GM23248 (cell line): ENCODE data around the gene DHH. TPM values are rescaled to one million over a fixed set of nuclear protein-coding genes. Genes with fewer than 3 reads are reported as not detected.

ENCODE experiments used
- DNase-seq: peaks from one replicate; pipeline ENCODE4 v3.0.0-alpha.2; 2015
- H2AFZ ChIP-seq: fragments of 200-600 bp; sonication (generic); 2 replicates; pipeline ENCODE4 v1.6.1; 2016; ENCODE audit warnings: antibody characterized with exemption
- H3F3A ChIP-seq: fragments of 200-600 bp; sonication (generic); 2 replicates; pipeline ENCODE4 v1.6.1; 2016; ENCODE audit warnings: mild to moderate bottlenecking, antibody characterized with exemption, mixed run types; ENCODE audit not compliant: insufficient read depth
- H3K27ac ChIP-seq: fragments of 200-600 bp; sonication (generic); 2 replicates; pipeline ENCODE4 v1.5.1; 2016; ENCODE audit warnings: mild to moderate bottlenecking
- H3K27me3 ChIP-seq: fragments of 200-600 bp; sonication (generic); replicated peaks from 2 replicates; pipeline ENCODE4 v1.6.1; 2016; ENCODE audit warnings: mild to moderate bottlenecking; ENCODE audit not compliant: insufficient read depth
- H3K36me3 ChIP-seq: fragments of 200-600 bp; sonication (generic); 2 replicates; pipeline ENCODE4 v1.6.1; 2016; ENCODE audit warnings: low read depth, mild to moderate bottlenecking
- H3K4me1 ChIP-seq: fragments of 200-600 bp; sonication (generic); 2 replicates; pipeline ENCODE4 v1.6.1; 2016; ENCODE audit warnings: mild to moderate bottlenecking; ENCODE audit not compliant: insufficient read depth
- H3K4me2 ChIP-seq: fragments of 200-600 bp; sonication (generic); one replicate; pipeline ENCODE4 v1.6.1; 2016; ENCODE audit warnings: mild to moderate bottlenecking; ENCODE audit not compliant: unreplicated experiment
- H3K4me3 ChIP-seq: fragments of 200-600 bp; sonication (generic); 2 replicates; pipeline ENCODE4 v1.5.1; 2016; ENCODE audit warnings: mild to moderate bottlenecking
- H3K79me2 ChIP-seq: fragments of 200-600 bp; sonication (generic); 2 replicates; pipeline ENCODE4 v1.6.1; 2016; ENCODE audit warnings: mild to moderate bottlenecking; ENCODE audit not compliant: insufficient read depth
- H3K9ac ChIP-seq: fragments of 200-600 bp; sonication (generic); 2 replicates; pipeline ENCODE4 v1.6.1; 2016; ENCODE audit warnings: mild to moderate bottlenecking
- H3K9me2 ChIP-seq: fragments of 200-600 bp; sonication (generic); 2 replicates; pipeline ENCODE4 v1.6.1; 2016; ENCODE audit warnings: mixed run types, mild to moderate bottlenecking, moderate library complexity; ENCODE audit not compliant: insufficient read depth
- H3K9me3 ChIP-seq: fragments of 200-600 bp; sonication (generic); one replicate; pipeline ENCODE4 v1.6.1; 2017; ENCODE audit warnings: low read depth
- H4K20me1 ChIP-seq: fragments of 200-600 bp; sonication (generic); 2 replicates; pipeline ENCODE4 v1.6.0; 2016; ENCODE audit not compliant: insufficient read depth
- EZH2 ChIP-seq: fragments of 200-600 bp; sonication (generic); IDR thresholded peaks from 2 replicates; pipeline ENCODE4 v1.6.1; 2018; ENCODE audit warnings: antibody characterized with exemption, mild to moderate bottlenecking; ENCODE audit not compliant: insufficient read depth, poor library complexity, severe bottlenecking
- EZH2phosphoT487 ChIP-seq: fragments of 200-600 bp; sonication (generic); IDR thresholded peaks from 2 replicates; pipeline ENCODE4 v1.6.1; 2018; ENCODE audit warnings: antibody characterized with exemption, moderate library complexity, mild to moderate bottlenecking, low read depth; ENCODE audit not compliant: insufficient read depth
- WGBS, 2 experiments: methylation state at CpG; one replicate each; pipeline ENCODE4 v1.1.6; 2015 to 2017; ENCODE audit warnings: low lambda C conversion rate in 2 of 2, low coverage in 1 of 2; ENCODE audit errors: missing lambda C conversion rate in 2 of 2; 5-methylcytosine and 5-hydroxymethylcytosine counted together
- in situ Hi-C: fragments of 300-500 bp; cut with MboI; formaldehyde crosslinking; loops from 2 replicates; pipeline ENCODE4 v1.15.0; 2020
- polyA plus RNA-seq: library from polyadenylated mRNA; unstranded; fragments of >200 nt; fragmentation: Nextera tagmentation; extraction: Ambion mirVana; gene quantifications from 2 replicates; pipeline ENCODE4 v1.2.1, GENCODE V29; 2016
- total RNA-seq: library from RNA; depleted of rRNA; stranded (reverse); fragments of >200 nt; shearing (Covaris generic); gene quantifications from 2 replicates; pipeline ENCODE4 v1.2.3, GENCODE V29; 2014

The DHH gene
- total and polyA plus RNA-seq, 2 experiments from 2014 or later: not detected

DNA sequence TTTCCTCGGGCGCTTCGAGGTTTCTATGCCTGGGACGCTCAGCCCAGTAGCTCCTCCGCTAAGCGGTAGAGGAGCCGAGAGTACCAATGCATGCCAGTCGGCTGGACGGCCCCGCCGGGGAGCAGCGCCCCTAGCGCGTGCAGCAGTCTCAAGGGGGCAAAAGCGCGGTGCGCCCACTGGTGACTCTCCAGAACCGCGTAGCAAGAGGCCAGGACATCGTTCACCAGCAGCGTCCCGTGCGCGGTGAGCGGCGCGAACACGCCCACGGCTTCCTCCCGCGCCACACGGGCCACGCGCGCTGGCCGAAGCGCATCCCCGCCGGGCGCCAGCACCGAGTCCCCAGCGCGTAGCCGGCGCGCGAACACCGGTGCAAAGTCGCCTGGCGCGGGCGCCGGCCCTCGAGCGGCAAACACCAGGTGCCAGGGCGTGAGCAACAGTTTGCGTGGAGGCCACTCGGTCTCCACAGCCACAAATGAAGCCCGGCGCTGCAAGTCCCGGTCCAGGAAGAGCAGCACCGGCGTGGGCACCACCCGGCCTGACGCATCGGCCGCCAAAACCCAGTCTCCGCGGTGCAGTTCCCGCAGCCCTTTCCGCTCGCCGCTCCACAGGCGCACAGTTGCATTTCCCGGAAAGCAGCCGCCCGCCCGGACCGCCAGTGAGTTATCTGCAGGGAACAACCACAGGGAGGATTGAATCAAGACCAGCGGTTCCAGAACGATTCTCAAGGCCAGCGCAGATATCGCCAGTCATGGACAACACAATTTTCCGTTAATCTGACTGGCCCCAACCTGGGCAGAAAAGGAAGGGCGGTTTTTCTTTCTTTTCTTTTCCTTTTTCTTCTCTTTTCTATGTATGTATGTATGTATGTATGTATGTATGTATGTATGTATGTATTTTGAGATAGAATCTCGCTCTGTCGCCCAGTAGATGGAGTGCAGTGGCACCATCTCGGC lies 4.5 kb downstream of the DHH start:
- no peak for TF ChIP-seq EZH2phosphoT487
- TF ChIP-seq EZH2: no peak
- Histone ChIP-seq H3K9me2 (no peaks in the 10 kb centered on the region), H3K9me3 (no peaks in the 10 kb centered on the region), H3K4me1 (peaks cover 23% of the 10 kb centered on the region; the same call in 1 of the 2 replicates), H3F3A (peaks cover 15% of the 10 kb centered on the region), H3K4me3 (peak overlapping the region; percentile 61), H3K79me2 (no peaks in the 10 kb centered on the region), H3K27ac (no peak overlapping the region), H3K4me2 (peak overlapping the region; percentile 87), H4K20me1 (no peaks in the 10 kb centered on the region), H2AFZ (peak overlapping the region; percentile 75), H3K36me3 (no peaks in the 10 kb centered on the region), H3K9ac (no peak overlapping the region), H3K27me3 (peaks cover 14% of the 10 kb centered on the region)
- peak; percentile 73 for DNase-seq
- in situ Hi-C loops: loop anchor here (10.0 kb wide), 1 partner anchor 145 kb away; no protein-coding TSS in a partner anchor
- WGBS, 2 experiments: 2 to 3% methylated on average over 82 to 87 of the region's 88 CpGs

DNA sequence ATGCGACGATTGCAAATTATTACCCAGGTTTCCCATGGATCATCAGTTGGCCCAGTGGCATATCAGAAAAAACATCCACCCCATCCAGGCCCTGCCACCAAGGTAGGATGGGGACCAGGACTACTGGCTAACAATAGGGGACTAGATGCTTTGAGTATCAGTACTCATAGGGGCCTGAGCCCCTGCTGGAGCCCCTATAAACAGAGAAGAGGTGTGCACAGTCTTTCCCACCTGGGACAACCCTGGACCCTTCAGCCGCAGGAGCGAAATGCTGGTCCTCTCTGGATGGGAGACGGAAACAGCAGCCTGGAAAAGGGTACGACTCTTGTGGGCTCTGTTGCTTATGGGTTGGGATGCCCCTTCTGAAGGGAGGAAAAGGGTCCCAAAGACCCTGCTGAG lies 5.7 kb downstream of the DHH start:
- DNase-seq: no peak
- Histone ChIP-seq H2AFZ (no peak overlapping the region), H3K79me2 (no peaks in the 10 kb centered on the region), H3K36me3 (no peaks in the 10 kb centered on the region), H3K9me2 (no peaks in the 10 kb centered on the region), H3K27ac (no peak overlapping the region), H3K9ac (no peak overlapping the region), H4K20me1 (no peaks in the 10 kb centered on the region), H3K4me3 (no peak overlapping the region), H3F3A (peaks cover 13% of the 10 kb centered on the region), H3K9me3 (no peaks in the 10 kb centered on the region), H3K4me2 (no peak overlapping the region), H3K27me3 (peaks cover 9% of the 10 kb centered on the region; the same call in 1 of the 2 replicates), H3K4me1 (peaks cover 19% of the 10 kb centered on the region; the same call in 1 of the 2 replicates)
- in situ Hi-C loops: no loop called here
- WGBS, 2 experiments: 51 to 52% methylated on average over 6 of the region's 6 CpGs
- no peak for TF ChIP-seq EZH2
- TF ChIP-seq EZH2phosphoT487: no peak

DNA sequence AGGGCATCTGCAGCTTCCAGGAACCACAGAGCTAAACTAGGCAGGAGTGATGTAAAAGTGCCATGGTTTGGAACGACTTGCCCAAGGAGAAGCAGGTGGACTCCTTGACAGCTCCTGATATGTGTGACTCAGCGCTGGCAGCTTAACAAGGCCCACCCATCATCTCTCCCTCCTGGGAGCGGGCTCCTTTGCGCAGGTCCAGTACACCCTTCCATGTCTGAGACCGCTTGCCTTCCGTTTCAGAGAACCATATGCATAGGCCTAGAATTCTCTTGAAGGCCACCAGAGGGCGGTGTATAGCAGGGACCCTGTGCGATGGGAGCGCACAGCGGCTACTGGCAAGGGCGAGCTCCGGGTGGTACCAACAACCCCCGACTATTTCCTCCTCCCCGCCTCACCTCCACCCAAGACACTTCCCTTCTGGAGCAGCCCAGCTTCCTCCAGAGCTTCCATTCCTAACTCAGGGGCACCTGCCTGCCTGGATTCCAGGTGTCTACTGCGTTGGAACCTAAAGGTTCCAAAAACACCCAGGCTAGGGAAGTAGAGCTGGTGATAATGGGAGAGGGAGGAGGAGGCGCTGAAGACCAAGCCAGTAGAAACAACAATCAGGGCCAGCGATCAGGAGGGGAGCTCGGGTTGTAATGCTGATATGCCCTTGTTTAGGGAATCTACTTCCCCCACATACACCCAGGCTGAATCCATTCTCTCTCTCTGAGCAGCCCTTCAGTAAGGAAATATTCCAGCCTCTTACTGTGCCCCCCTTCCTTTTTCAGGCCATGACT lies 6.3 kb downstream of the DHH start:
- Histone ChIP-seq H3K4me1 (peaks cover 19% of the 10 kb centered on the region; the same call in 1 of the 2 replicates), H3K27me3 (0 out of 2 replicates have a peak, but pooled peaks cover 3% of the 10 kb centered on the region), H3K36me3 (no peaks in the 10 kb centered on the region), H3K9me3 (no peaks in the 10 kb centered on the region), H3K9ac (no peak overlapping the region), H3F3A (peaks cover 13% of the 10 kb centered on the region), H3K79me2 (no peaks in the 10 kb centered on the region), H4K20me1 (no peaks in the 10 kb centered on the region), H3K4me2 (no peak overlapping the region), H3K27ac (no peak overlapping the region), H3K9me2 (no peaks in the 10 kb centered on the region), H3K4me3 (no peak overlapping the region), H2AFZ (peak overlapping the region; percentile 36; the same call in 1 of the 2 replicates)
- DNase-seq: peak; percentile 88
- TF ChIP-seq EZH2 (no peak), EZH2phosphoT487 (no peak)
- in situ Hi-C loops: no loop called here
- 8% methylated on average over 18 of the region's 18 CpGs for WGBS, 2 experiments

DNA sequence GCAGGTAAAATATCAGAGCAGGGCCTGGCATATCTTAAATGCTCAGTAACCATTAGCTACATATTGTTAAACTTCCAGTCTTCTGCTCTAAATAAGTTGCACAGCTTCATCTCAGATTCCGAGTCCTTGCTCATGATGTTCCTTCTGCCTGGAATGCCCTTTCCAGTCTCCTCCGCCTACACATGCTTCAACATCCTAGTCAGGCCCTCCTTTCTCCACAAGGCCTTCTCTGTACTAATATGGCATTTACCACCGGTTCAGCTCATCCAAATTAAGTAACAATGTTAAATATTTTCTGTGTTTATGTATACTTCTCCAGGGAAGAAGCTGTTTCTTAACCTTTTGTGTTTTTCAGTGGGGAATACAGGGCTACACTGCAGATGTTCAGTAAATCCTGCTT lies 8.5 kb downstream of the DHH start:
- H3K27me3 ChIP-seq: no peaks in the 10 kb centered on the region
- H3K9ac ChIP-seq: no peak overlapping the region
- TF ChIP-seq EZH2 (no peak), EZH2phosphoT487 (no peak)
- H3K27ac ChIP-seq: no peak overlapping the region
- 31 to 40% methylated on average over 3 of the region's 3 CpGs for WGBS, 2 experiments
- in situ Hi-C loops: no loop called here
- no peak overlapping the region for H3K4me3 ChIP-seq
- no peaks in the 10 kb centered on the region for H3K36me3 ChIP-seq
- H4K20me1 ChIP-seq: no peaks in the 10 kb centered on the region
- H3K9me2 ChIP-seq: no peaks in the 10 kb centered on the region
- no peaks in the 10 kb centered on the region for H3K79me2 ChIP-seq
- H3K4me2 ChIP-seq: no peak overlapping the region
- H3K9me3 ChIP-seq: no peaks in the 10 kb centered on the region
- H3K4me1 ChIP-seq: 0 out of 2 replicates have a peak, but pooled peaks cover 9% of the 10 kb centered on the region
- H3F3A ChIP-seq: peaks cover 13% of the 10 kb centered on the region
- DNase-seq: peak; percentile 78
- H2AFZ ChIP-seq: peak overlapping the region; percentile 48; the same call in 1 of the 2 replicates
